Measurements from ENCODE around the gene ESYT1. TPM values are rescaled to one million over a fixed set of nuclear protein-coding genes. Genes with fewer than 3 reads are reported as not detected.
"Not testable (repeated sequence)": the region's sequence is repeated elsewhere in the genome, so short reads cannot be mapped to it uniquely, and the experiment has no call there.

Gene ESYT1
- total and polyA plus RNA-seq, 9 donors: 62.3 to 139 (median 97.3) TPM

GRCh38 chr12:56115329-56115728 lies 12.7 kb upstream of the ESYT1 start:
- 19 to 46% (median 37%) methylated on average over 10 of the region's 10 CpGs for WGBS, 3 donors
- peaks cover 2% of the 10 kb centered on the region for H3K4me1 ChIP-seq (ENCODE audit: insufficient read depth)
- no peak for TF ChIP-seq POLR2A (IDR thresholded peaks at IDR 0.05)
- no peak for TF ChIP-seq CTCF (IDR thresholded peaks at IDR 0.05)
- no peak for TF ChIP-seq EP300 (IDR thresholded peaks at IDR 0.05)
- H3K4me3 ChIP-seq: peak overlapping the region; percentile 77
- H3K36me3 ChIP-seq: no peaks in the 10 kb centered on the region
- no peaks in the 10 kb centered on the region for H3K27me3 ChIP-seq
- intact Hi-C loops (cut with DNase I): no loop called here
- peak; percentile 22 to 55 (median 51) for DNase-seq
- H3K27ac ChIP-seq: peak overlapping the region in 1 of 2 donors; percentile 92
- H3K9me3 ChIP-seq: no peaks in the 10 kb centered on the region

DNA sequence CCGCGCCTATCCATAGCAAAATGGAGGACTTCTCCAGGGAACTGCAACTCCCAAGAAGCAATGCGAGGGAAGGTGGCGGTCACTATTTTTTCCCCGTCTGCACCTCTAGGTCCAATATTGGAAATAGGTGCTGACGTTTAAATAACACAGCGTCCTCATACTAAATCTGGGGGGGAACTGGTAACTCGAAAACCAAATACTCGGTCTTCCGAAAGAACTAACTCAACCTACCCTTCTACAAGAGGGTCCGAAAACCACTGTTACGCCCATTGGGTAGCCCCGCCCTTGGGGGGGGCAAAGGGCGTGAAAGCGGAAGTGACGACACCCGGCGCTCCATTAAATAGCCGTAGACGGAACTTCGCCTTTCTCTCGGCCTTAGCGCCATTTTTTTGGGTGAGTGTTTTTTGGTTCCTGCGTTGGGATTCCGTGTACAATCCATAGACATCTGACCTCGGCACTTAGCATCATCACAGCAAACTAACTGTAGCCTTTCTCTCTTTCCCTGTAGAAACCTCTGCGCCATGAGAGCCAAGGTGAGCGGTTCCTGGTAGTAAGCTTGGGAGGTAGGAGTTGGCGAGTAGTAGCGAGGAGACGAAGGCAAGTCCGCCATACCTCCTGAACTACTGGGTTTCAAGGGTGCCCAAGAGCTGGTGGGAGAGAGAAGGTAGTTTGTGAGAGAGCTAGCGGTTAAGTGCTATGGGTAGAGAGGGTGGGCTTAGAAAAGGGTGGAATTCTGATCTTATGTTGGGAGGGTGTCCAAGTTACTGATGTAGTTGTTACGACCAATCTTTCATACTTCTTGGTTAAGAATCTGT lies 11.6 kb upstream of the ESYT1 start, which contains the start of gene RPL41:
Gene RPL41 (plus strand): TSS at position 367 of the 815 bp plus-strand sequence.
- TF ChIP-seq POLR2A (IDR thresholded peaks at IDR 0.05) (peak; percentile 98), CTCF (IDR thresholded peaks at IDR 0.05) (peak in 1 of 3 donors; percentile 38), EP300 (IDR thresholded peaks at IDR 0.05) (no peak)
- WGBS, 3 donors: 0 to 1% (median 0%) methylated on average over 34 of the region's 34 CpGs
- Histone ChIP-seq H3K9me3 (no peaks in the 10 kb centered on the region), H3K27me3 (no peaks in the 10 kb centered on the region), H3K4me3 (peak within 1 kb of the TSS; percentile 77), H3K36me3 (no peaks in the 10 kb centered on the region), H3K27ac (peak within 1 kb of the TSS; percentile 51 to 92), H3K4me1 (ENCODE audit: insufficient read depth) (peaks cover 2% of the 10 kb centered on the region)
- peak; percentile 93 to 97 (median 96) for DNase-seq
- intact Hi-C loops (cut with DNase I): no loop called here

DNA sequence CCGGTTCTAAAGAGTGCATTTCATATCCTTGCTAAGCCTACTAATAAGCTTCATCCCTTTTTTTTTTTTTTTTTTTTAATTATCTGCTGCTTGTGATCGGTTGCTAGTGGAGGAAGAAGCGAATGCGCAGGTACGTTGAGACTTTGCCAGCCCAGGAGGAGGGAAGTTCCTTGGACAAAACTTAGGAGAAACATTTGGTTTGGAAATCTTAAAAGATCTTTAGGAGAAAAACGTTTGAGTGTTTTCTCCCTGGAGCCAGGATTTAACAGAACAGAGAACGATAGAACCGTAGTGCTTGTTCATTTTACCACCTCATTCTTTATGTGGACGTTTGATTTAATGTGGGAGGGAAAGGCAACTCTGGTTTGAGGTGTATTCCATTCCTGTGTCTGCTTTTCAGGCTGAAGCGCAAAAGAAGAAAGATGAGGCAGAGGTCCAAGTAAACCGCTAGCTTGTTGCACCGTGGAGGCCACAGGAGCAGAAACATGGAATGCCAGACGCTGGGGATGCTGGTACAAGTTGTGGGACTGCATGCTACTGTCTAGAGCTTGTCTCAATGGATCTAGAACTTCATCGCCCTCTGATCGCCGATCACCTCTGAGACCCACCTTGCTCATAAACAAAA lies 10.9 kb upstream of the ESYT1 start:
- peak in 3 of 5 donors; percentile 26 to 50 (median 47) for DNase-seq
- H3K27ac ChIP-seq: peak overlapping the region; percentile 51 to 92
- H3K27me3 ChIP-seq; H3K4me1 ChIP-seq (ENCODE audit: insufficient read depth); intact Hi-C loops (cut with DNase I); H3K9me3 ChIP-seq; H3K36me3 ChIP-seq: not testable (repeated sequence)
- H3K4me3 ChIP-seq: peak overlapping the region; percentile 77
- 0 to 2% (median 1%) methylated on average over 12 to 16 of the region's 16 CpGs for WGBS, 3 donors

DNA sequence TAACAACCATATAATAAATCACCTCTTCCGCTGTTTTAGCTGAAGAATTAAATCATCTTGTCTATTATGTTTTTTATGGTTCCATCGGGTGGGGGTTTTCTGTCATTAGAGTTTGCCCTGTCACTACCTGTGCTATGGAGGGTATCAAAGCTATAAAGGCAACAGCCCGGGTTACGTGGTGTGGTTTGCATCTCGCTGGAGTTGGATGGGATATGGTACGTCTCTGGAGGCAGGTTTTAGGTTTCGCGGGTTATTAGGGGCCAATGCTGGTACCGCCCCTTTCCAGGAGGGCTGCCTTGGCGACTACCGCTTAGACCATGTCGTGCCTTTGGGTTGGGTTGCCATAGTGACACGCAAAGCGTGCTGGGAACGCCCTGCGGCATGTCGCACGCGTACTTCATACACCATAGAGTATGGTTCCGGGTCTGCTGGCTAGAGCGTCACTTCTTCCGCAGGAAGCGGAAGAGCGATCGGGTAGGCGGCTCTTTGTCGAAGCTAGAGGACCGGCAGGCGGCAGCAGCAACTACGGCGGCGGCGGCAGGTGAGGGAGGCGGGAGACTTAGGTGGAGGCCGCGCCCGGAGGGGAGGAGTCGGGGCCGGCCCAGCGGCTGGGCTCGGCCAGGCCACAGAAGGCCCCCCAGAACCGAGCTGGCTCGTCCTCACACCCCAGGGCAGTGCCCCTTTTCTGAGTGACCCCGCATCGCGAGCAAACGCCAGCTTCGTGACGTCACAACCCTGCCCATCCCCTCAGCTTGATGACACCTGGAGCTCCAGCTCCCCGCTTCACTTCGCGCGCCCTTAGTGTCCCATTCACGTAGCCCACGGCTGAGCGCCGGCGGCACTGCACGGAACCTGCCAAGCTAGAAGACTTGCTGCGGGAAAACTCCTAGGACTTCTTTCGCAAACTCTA lies 10.0 kb upstream of the ESYT1 start, which contains the start of gene ZC3H10:
Gene ZC3H10 (plus strand): TSS at position 489 of the 910 bp plus-strand sequence. CDS start 2,297 bp downstream, outside the sequence.
- H3K4me1 ChIP-seq (ENCODE audit: insufficient read depth): peaks cover 2% of the 10 kb centered on the region
- H3K36me3 ChIP-seq: no peaks in the 10 kb centered on the region
- TF ChIP-seq POLR2A (IDR thresholded peaks at IDR 0.05): peak; percentile 98
- peak; percentile 89 for TF ChIP-seq EP300 (IDR thresholded peaks at IDR 0.05)
- peak; percentile 25 to 83 (median 79) for TF ChIP-seq CTCF (IDR thresholded peaks at IDR 0.05)
- intact Hi-C loops (cut with DNase I): loop anchor here in 2 of 4 donors (2.0 kb wide), 2 partner anchors 73 to 107 kb away; partner anchors contain the start of gene NABP2 (in 1 of the 2)
- peak; percentile 96 to 99 (median 98) for DNase-seq
- H3K9me3 ChIP-seq: no peaks in the 10 kb centered on the region
- no peaks in the 10 kb centered on the region for H3K27me3 ChIP-seq
- peak within 1 kb of the TSS; percentile 91 to 92 for H3K27ac ChIP-seq
- H3K4me3 ChIP-seq: peak within 1 kb of the TSS; percentile 77
- WGBS, 3 donors: 0 to 1% (median 1%) methylated on average over 60 to 61 of the region's 61 CpGs

Measured in ovary (tissue), 9 donors.